Esophagus (tissue), 2 donors: Measurements from ENCODE around the gene FOXD1. TPM values are rescaled to one million over a fixed set of nuclear protein-coding genes. Genes with fewer than 3 reads are reported as not detected.
"Not testable (repeated sequence)": the region's sequence is repeated elsewhere in the genome, so short reads cannot be mapped to it uniquely, and the experiment has no call there.

Source experiments
- H3K27ac ChIP-seq, 2 donors: one replicate each; pipeline ENCODE4 v1.5.1; 2013; ENCODE audit warnings: low read depth in 2 of 2, mild to moderate bottlenecking in 2 of 2, inconsistent platforms in 1 of 2, low read length in 1 of 2, moderate library complexity in 1 of 2
- H3K27me3 ChIP-seq, 2 donors: one replicate each; pipeline ENCODE4 v1.6.1; 2013; ENCODE audit warnings: low read length in 2 of 2, control low read depth in 1 of 2, mild to moderate bottlenecking in 1 of 2; ENCODE audit not compliant: insufficient read depth in 2 of 2, control insufficient read depth in 1 of 2
- H3K36me3 ChIP-seq, 2 donors: one replicate each; pipeline ENCODE4 v1.6.1; 2013; ENCODE audit warnings: low read length in 1 of 2; ENCODE audit not compliant: control insufficient read depth in 2 of 2, insufficient read depth in 2 of 2
- H3K4me1 ChIP-seq, 2 donors: one replicate each; pipeline ENCODE4 v1.6.1; 2013; ENCODE audit warnings: low read length in 1 of 2; ENCODE audit not compliant: control insufficient read depth in 2 of 2, insufficient read depth in 2 of 2
- H3K4me3 ChIP-seq, 2 donors: one replicate each; pipeline ENCODE4 v1.5.1; 2013; ENCODE audit warnings: low read length in 2 of 2, mild to moderate bottlenecking in 2 of 2, low read depth in 1 of 2, moderate library complexity in 1 of 2
- H3K9me3 ChIP-seq, 2 donors: one replicate each; pipeline ENCODE4 v1.6.1; 2013; ENCODE audit warnings: mild to moderate bottlenecking in 2 of 2, low read depth in 1 of 2, low read length in 1 of 2, moderate library complexity in 1 of 2; ENCODE audit not compliant: control insufficient read depth in 2 of 2, insufficient read depth in 1 of 2
- WGBS, 2 donors: extraction: QIAGEN DNeasy Blood & Tissue Kit; methylation state at CpG; one replicate each; pipeline ENCODE4 v1.1.7; 2013; 5-methylcytosine and 5-hydroxymethylcytosine counted together
- polyA plus RNA-seq, 2 donors: library from polyadenylated mRNA; stranded (reverse); fragments of 200-250 nt; gene quantifications; one replicate each; pipeline ENCODE4 v1.2.3, GENCODE V29; 2013
- donor health status: healthy with polysubstance abuse.
- donor health status: Bipolar disorder and iron deficiency.

Gene FOXD1
- polyA plus RNA-seq, 2 donors = 0.31 to 1.3 TPM

- Histone ChIP-seq H3K9me3 (no peaks in the 10 kb centered on the region), H3K4me1 (no peaks in the 10 kb centered on the region), H3K36me3 (no peaks in the 10 kb centered on the region), H3K4me3 (no peak overlapping the region), H3K27me3 (no peaks in the 10 kb centered on the region), H3K27ac (no peak overlapping the region)
- WGBS, 2 donors = 79% methylated on average over 4 of the region's 4 CpGs
Observed at GRCh38 chr5:73487815-73488214, 39.2 kb upstream of the FOXD1 start.

GRCh38 chr5:73487257-73487656 is 38.7 kb upstream of the FOXD1 start:
- not testable (repeated sequence) for H3K4me3 ChIP-seq, H3K9me3 ChIP-seq, H3K27ac ChIP-seq, H3K36me3 ChIP-seq, H3K27me3 ChIP-seq, H3K4me1 ChIP-seq
- 65 to 72% methylated on average over 2 to 4 of the region's 4 CpGs for WGBS, 2 donors

- Histone ChIP-seq H3K4me1 (no peaks in the 10 kb centered on the region), H3K27ac (no peak overlapping the region), H3K36me3 (no peaks in the 10 kb centered on the region), H3K4me3 (no peak overlapping the region), H3K27me3 (no peaks in the 10 kb centered on the region), H3K9me3 (no peaks in the 10 kb centered on the region)
- 71 to 87% methylated on average over 3 of the region's 3 CpGs for WGBS, 2 donors
Observed at GRCh38 chr5:73486119-73486899, 37.7 kb upstream of the FOXD1 start.

- Histone ChIP-seq H3K36me3 (no peaks in the 10 kb centered on the region), H3K27me3 (no peaks in the 10 kb centered on the region), H3K9me3 (no peaks in the 10 kb centered on the region), H3K4me1 (no peaks in the 10 kb centered on the region), H3K4me3 (no peak overlapping the region), H3K27ac (no peak overlapping the region)
- 90 to 91% methylated on average over 3 of the region's 3 CpGs for WGBS, 2 donors
Observed at GRCh38 chr5:73485715-73486114, 37.1 kb upstream of the FOXD1 start.

GRCh38 chr5:73484511-73484910 is 35.9 kb upstream of the FOXD1 start:
- H3K27ac ChIP-seq = no peak overlapping the region
- H3K27me3 ChIP-seq = no peaks in the 10 kb centered on the region
- no peaks in the 10 kb centered on the region for H3K36me3 ChIP-seq
- H3K4me1 ChIP-seq = no peaks in the 10 kb centered on the region
- no peaks in the 10 kb centered on the region for H3K9me3 ChIP-seq
- 85 to 93% methylated on average over 1 of the region's 1 CpG for WGBS, 2 donors
- no peak overlapping the region for H3K4me3 ChIP-seq

GRCh38 chr5:73483676-73484075 is 35.1 kb upstream of the FOXD1 start:
- Histone ChIP-seq H3K4me1 (no peaks in the 10 kb centered on the region), H3K27me3 (no peaks in the 10 kb centered on the region), H3K9me3 (no peaks in the 10 kb centered on the region), H3K4me3 (no peak overlapping the region), H3K36me3 (no peaks in the 10 kb centered on the region), H3K27ac (no peak overlapping the region)
- WGBS, 2 donors = 89 to 90% methylated on average over 4 of the region's 4 CpGs

- no peak overlapping the region for H3K27ac ChIP-seq
- WGBS, 2 donors = 73 to 84% methylated on average over 4 of the region's 4 CpGs
Observed at GRCh38 chr5:73482383-73483136, 34.0 kb upstream of the FOXD1 start.

GRCh38 chr5:73480500-73480899 is 31.9 kb upstream of the FOXD1 start:
- H3K36me3 ChIP-seq = no peaks in the 10 kb centered on the region
- H3K27ac ChIP-seq = no peak overlapping the region
- H3K4me3 ChIP-seq = no peak overlapping the region
- no peaks in the 10 kb centered on the region for H3K9me3 ChIP-seq
- WGBS, 2 donors = 90% methylated on average over 1 of the region's 1 CpG
- H3K27me3 ChIP-seq = no peaks in the 10 kb centered on the region
- H3K4me1 ChIP-seq = no peaks in the 10 kb centered on the region

More at GRCh38 chr5:73482383-73483136, 34.0 kb upstream of the FOXD1 start:
- H3K36me3 ChIP-seq = no peaks in the 10 kb centered on the region
- no peaks in the 10 kb centered on the region for H3K4me1 ChIP-seq
- H3K9me3 ChIP-seq = no peaks in the 10 kb centered on the region
- H3K4me3 ChIP-seq = no peak overlapping the region
- H3K27me3 ChIP-seq = no peaks in the 10 kb centered on the region

- Histone ChIP-seq H3K4me1 (no peaks in the 10 kb centered on the region), H3K4me3 (no peak overlapping the region), H3K27me3 (no peaks in the 10 kb centered on the region), H3K36me3 (no peaks in the 10 kb centered on the region), H3K9me3 (peaks cover 0 to 4% of the 10 kb centered on the region in 2 donors), H3K27ac (no peak overlapping the region)
- WGBS, 2 donors = 59 to 90% methylated on average over 3 of the region's 3 CpGs
Observed at GRCh38 chr5:73472116-73472515, 23.5 kb upstream of the FOXD1 start.

- Histone ChIP-seq H3K27ac (no peak overlapping the region), H3K27me3 (no peaks in the 10 kb centered on the region), H3K4me1 (no peaks in the 10 kb centered on the region), H3K36me3 (no peaks in the 10 kb centered on the region), H3K9me3 (peaks cover 0 to 4% of the 10 kb centered on the region in 2 donors), H3K4me3 (no peak overlapping the region)
Observed at GRCh38 chr5:73471654-73472053, 23.1 kb upstream of the FOXD1 start.
